Stimulated activated naive CD4-positive, alpha-beta T cell (primary cell): ENCODE measurements around the gene ZNRF3.
"Not testable (repeated sequence)": the region's sequence is repeated elsewhere in the genome, so short reads cannot be mapped to it uniquely, and the experiment has no call there.

Experiments
- DNase-seq, 6 experiments: peaks; one replicate each; lab custom pipeline; 2025; lab: John Stamatoyannopoulos, UW

Gene ZNRF3

GRCh38 chr22:29039148-29039547 lies 155.8 kb downstream of the ZNRF3 start:
- DNase-seq: no peak

- not testable (repeated sequence) for DNase-seq
Measured at GRCh38 chr22:29039684-29040083, 156.3 kb downstream of the ZNRF3 start.

DNA sequence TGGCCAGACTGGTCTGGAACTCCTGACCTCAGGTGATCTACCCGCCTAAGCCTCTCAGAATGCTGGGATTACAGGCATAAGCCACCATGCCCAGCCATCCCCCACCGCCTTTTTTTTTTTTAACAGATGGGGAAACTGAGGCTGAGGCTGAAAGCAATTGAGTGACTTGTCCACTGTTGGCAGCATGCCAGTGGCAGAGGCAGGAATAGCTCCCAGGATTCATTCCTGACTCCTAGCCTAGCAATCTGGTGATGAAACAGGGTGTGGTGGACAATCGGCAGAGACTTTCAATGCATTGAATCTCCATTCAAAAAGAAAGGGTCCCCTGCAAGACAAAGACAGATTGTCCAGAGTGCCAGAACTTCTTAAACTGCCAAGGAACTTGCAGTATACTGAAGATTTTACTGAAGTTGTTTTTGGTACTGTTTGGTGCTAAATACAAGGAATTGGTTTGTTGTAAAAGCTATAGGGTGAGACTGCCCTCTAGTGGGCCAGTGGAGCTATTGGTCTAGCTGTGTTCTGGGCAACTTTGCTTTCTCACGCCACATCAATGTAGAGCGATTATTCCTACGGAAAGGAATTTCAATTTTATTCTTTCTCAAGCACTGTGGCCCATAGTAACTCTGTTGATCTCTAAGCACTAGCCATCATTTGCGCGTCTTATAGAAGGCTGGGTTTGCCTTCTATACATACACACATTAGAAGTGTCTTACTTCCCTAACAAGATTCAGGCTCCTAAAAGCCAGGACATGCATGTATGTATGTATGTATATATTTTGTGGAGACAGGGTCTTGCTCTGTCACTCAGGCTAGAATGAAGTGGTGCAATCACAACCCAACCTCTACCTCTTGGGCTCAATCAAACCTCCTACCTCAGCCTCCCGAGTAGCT lies 157.3 kb downstream of the ZNRF3 start:
- peak; percentile 12 to 75 (median 49) for DNase-seq

DNA sequence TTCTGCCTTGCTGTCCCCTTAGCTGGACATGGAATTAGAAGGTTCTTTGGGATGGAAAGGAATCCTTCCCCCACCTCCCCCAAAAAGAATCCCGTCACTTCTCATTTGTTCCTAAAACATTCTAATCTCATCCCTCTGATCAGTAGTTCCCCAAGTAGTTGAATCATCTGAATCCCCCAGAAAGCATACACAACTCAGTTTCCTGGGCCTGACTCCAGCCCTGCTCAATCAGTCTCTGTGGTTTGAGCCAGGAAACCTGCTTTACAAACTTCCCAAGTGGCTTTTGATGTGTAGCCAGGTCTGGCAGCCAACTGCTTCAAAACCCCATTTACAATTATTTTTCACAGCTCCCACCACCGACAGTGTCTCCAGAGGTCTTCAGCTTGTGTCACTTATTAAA lies 158.0 kb downstream of the ZNRF3 start:
- no peak for DNase-seq

DNA sequence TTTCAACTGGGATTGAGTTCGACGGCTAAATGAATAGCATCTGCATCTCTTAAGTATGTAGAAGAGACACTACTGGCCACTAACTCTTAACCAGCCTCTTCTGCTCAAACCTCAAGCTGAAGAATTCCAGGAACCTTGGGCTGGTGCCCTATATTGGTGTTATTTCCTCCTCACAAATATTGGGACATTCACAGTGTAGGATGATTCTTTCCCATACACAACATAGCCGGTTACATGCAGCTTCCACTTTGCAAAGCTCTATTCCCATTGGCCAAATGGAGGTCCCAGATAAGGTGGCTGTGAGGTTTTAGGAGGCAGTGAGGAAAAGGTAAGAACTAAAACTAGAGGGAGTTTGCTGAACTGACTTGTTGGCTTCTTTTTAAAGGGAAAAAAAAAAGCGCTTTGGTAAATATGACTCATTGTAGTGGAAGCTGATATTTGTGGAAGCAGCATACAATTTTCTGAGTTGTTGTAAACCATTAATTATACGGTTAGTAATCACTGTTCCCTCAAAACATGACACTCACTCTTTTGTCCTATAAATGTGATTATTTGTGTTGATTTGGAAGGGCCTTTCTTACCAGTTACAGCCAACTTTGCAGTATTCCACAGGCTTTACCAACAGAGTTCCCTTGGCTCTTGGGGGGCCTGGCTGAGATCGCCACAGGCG lies 160.7 kb downstream of the ZNRF3 start:
- DNase-seq: no peak

DNA sequence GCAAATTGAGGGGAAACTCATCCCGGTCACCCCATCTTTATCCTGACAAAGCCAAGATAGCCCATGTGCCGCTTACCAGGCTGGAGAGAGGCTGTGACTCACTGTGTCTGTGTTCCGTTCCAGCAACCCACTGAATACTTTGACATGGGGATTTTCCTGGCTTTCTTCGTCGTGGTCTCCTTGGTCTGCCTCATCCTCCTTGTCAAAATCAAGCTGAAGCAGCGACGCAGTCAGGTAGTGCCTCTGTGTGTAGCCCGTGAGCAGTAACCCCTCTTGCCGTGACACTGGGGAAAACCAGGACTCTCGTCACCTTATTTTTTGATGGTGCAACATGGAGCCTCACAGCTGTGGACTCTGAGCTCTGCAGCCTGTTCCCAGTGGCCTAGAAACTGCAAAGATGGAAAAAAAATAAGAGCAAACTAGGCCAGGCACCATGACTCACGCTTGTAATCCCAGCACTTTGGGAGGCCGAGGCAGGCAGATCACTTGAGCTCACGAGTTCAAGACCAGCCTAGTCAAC lies 161.3 kb downstream of the ZNRF3 start:
- no peak for DNase-seq

DNA sequence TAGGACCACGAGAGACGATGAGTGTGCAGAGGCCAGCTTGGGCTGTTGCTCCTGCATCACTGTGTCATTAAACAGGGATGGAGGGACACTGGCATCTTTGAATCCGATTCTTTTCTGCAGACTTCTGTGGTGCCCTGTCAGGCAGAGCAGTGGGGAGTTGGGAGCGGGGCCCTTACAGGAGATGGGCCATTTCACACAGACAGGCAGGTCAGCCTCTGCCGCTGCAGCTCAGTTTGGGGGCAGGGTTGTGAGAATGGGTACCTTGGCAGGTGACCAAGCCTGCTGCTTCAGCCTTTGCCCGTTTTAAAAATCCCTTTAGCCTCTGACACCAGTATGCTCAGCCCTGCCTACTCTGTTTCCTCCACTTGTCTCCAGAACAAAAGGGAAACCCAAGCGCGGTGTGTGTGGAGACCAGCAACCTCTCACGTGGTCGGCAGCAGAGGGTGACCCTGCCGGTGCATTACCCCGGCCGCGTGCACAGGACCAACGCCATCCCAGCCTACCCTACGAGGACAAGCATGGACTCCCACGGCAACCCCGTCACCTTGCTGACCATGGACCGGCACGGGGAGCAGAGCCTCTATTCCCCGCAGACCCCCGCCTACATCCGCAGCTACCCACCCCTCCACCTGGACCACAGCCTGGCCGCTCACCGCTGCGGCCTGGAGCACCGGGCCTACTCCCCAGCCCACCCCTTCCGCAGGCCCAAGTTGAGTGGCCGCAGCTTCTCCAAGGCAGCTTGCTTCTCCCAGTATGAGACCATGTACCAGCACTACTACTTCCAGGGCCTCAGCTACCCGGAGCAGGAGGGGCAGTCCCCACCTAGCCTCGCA lies 165.7 kb downstream of the ZNRF3 start:
- DNase-seq: no peak

DNA sequence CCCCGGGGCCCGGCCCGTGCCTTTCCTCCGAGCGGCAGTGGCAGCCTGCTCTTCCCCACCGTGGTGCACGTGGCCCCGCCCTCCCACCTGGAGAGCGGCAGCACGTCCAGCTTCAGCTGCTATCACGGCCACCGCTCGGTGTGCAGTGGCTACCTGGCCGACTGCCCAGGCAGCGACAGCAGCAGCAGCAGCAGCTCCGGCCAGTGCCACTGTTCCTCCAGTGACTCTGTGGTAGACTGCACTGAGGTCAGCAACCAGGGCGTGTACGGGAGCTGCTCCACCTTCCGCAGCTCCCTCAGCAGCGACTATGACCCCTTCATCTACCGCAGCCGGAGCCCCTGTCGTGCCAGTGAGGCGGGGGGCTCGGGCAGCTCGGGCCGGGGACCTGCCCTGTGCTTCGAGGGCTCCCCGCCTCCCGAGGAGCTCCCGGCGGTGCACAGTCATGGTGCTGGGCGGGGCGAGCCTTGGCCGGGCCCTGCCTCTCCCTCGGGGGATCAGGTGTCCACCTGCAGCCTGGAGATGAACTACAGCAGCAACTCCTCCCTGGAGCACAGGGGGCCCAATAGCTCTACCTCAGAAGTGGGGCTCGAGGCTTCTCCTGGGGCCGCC lies 166.4 kb downstream of the ZNRF3 start:
- DNase-seq: no peak

- no peak for DNase-seq
Measured at GRCh38 chr22:29050457-29050856, 167.1 kb downstream of the ZNRF3 start.

- no peak for DNase-seq
Measured at GRCh38 chr22:29053048-29053702, 169.8 kb downstream of the ZNRF3 start.

- DNase-seq: no peak
Measured at GRCh38 chr22:29054251-29054767, 170.9 kb downstream of the ZNRF3 start.

- no peak for DNase-seq
Measured at GRCh38 chr22:29055192-29055830, 171.9 kb downstream of the ZNRF3 start.

- DNase-seq: no peak
Measured at GRCh38 chr22:29056472-29056871, 173.1 kb downstream of the ZNRF3 start.

- DNase-seq: no peak
Measured at GRCh38 chr22:29060251-29060869, 177.0 kb downstream of the ZNRF3 start.

GRCh38 chr22:29060931-29061330 lies 177.6 kb downstream of the ZNRF3 start:
- no peak for DNase-seq

- DNase-seq: no peak
Measured at GRCh38 chr22:29061773-29062172, 178.4 kb downstream of the ZNRF3 start, which contains the start of gene C22orf31. Gene C22orf31 (minus strand): TSS chr22:29061831. CDS start chr22:29061792, 39 bp downstream.

- DNase-seq: no peak
Measured at GRCh38 chr22:29062286-29062821, 179.0 kb downstream of the ZNRF3 start.

- peak in 1 of 6 experiments; percentile 11 for DNase-seq
Measured at GRCh38 chr22:29065468-29066190, 182.3 kb downstream of the ZNRF3 start.

GRCh38 chr22:29069463-29069862 lies 186.1 kb downstream of the ZNRF3 start:
- DNase-seq: no peak
